Pancreas (tissue), 10 donors: ENCODE results near the gene ACAD11. TPM values are rescaled to one million over a fixed set of nuclear protein-coding genes. Genes with fewer than 3 reads are reported as not detected.
A peak's percentile ranks its signal among the peaks of the same experiment; 100 is the strongest.

Experiments
- ATAC-seq, 4 donors: fragments of 200-7000 bp; cut with Tn5 transposase; one replicate each; pipeline versions ENCODE4 v1.8.0 to v1.9.1; 2020; ENCODE audit warnings: mild to moderate bottlenecking in 4 of 4, moderate library complexity in 4 of 4
- DNase-seq, 6 donors: peaks; one replicate each; pipeline ENCODE4 v3.0.0-alpha.2; 2020
- FAIRE-seq: peaks from 2 replicates; lab custom pipeline; 2012; peaks lifted over from hg19 to GRCh38; lab: Jason Lieb, UNC
- H3K27ac ChIP-seq, 4 donors: fragments of 200-600 bp; sonication (generic); 1 replicate in 3 of 4; 2 replicates in 1 of 4; pipeline versions ENCODE4 v1.5.0 to v1.8.0; 2020
- H3K27me3 ChIP-seq, 4 donors: fragments of 200-600 bp; one replicate each; pipeline ENCODE4 v1.8.0; 2021
- H3K36me3 ChIP-seq, 3 donors: fragments of 200-600 bp; sonication (generic) in 1 of 3; one replicate each; pipeline versions ENCODE4 v1.5.0 to v1.8.0; 2020 to 2021
- H3K4me1 ChIP-seq, 3 donors: fragments of 200-600 bp; one replicate each; pipeline ENCODE4 v1.8.0; 2021
- H3K4me3 ChIP-seq, 4 donors: fragments of 200-600 bp; sonication (generic) in 2 of 4; one replicate each; pipeline versions ENCODE4 v1.5.0 to v1.8.0; 2020 to 2021
- H3K9me3 ChIP-seq, 4 donors: fragments of 200-600 bp; one replicate each; pipeline ENCODE4 v1.8.0; 2021
- WGBS, 2 donors: extraction: QIAGEN DNeasy Blood & Tissue Kit; methylation state at CpG; one replicate each; pipeline ENCODE4 v1.1.7; 2013; 5-methylcytosine and 5-hydroxymethylcytosine counted together
- intact Hi-C, 3 donors: fragments of 100-400 bp; cut with DNase I; formaldehyde crosslinking; loops; one replicate each; pipeline versions ENCODE4 v1.11.1 to v1.14.2; 2022
- polyA plus RNA-seq, 2 donors: library from polyadenylated mRNA; stranded (reverse); fragments of 200-250 nt; gene quantifications; one replicate each; pipeline ENCODE4 v1.2.3, GENCODE V29; 2013
- total RNA-seq, 6 donors: library from RNA; stranded (reverse); fragmentation: NEBNext Ultra II Directional in 4 of 6; extraction: Animal tissue kit (Norgen Biotek cat#: 25700) in 4 of 6; gene quantifications; one replicate each; pipeline versions ENCODE4 v1.2.1 to v1.2.4, GENCODE V29; 2021 to 2023
- TF ChIP-seq, protein P1 (sequence below), 4 donors: fragments of 200-600 bp; sonication (generic) in 3 of 4; IDR thresholded peaks; one replicate each; pipeline versions ENCODE4 v1.5.0 to v1.8.0; 2021; ENCODE audit warnings: antibody characterized with exemption in 4 of 4
- donor health status: healthy with polysubstance abuse.
- donor health status: DM: no; HTN: no; CAD: no; lungs with moderate emphysema.
- donor health status: DM: no; HTN: no; CAD: no.
- donor health status: control.
- donor health status: control.
- donor health status: Bipolar disorder and iron deficiency.
- donor health status: DM: yes; HTN: yes; CAD: no.
- donor health status: DM: no; HTN: no; CAD: no.
- donor health status: DM: no; HTN: no; CAD: no.
- donor health status: DM: yes; HTN: yes; CAD: no.

The ACAD11 gene
- total and polyA plus RNA-seq, 8 donors = 6.6 to 31.7 (median 12.4) TPM

DNA sequence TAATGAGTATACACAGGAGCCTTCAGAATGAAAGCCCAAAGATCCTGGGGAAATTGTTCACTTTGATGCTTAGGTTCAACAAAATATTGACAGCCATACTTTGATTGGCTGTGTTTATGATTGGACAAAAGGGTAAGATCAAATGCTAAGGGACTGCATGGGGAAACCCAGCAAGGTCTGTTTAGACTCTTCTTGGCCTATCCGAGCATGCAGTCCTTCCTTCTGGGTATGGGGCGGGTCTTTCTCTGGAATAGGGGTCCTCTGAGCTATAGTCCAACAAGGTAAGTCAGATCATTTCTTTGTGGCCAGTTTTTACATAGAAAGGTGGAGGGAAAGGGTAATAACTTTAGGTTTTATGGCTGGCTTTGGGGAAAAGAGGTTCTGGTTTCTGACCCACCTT is 115.5 kb downstream of the ACAD11 start:
- intact Hi-C loops = no loop called here

DNA sequence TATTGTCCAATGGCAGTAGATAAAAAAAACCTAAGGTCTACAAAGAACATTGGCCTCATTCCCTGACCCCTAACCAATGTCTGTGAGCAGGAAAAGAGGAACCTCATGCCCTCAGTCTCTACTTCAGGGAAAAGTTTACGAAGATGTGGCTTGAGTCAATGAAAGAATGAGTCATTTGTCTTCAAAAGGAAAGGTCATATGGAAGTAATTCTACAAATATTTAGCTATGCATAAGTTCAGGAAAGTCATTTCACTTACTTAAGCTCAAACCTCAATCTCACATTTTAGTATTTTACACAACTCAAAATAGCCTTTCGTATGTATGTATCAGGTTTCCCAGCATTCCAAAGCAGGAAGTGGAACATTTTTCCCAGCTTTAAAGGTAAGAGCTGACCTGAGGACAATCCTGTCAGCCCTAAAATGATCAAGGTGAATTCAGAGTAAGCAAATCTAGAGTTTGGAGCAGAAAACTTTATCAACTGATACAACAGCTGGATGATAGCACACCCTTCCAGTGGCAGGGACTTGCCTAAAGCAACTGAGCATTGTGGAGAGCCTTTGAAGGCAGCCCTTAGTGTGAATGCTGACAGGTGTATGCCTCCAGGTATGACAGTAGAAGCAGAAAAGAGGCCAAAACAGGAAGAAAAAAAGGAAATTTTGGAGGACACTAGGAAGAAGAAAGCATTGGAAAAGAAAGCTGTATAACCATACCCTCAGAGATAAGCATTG is 116.4 kb downstream of the ACAD11 start:
- ATAC-seq (peak; percentile 58 to 85 (median 71)), DNase-seq (no peak), FAIRE-seq (no peak)
- Histone ChIP-seq H3K4me1 (peaks cover 17 to 23% (median 20%) of the 10 kb centered on the region in 3 donors), H3K9me3 (no peaks in the 10 kb centered on the region), H3K27me3 (no peaks in the 10 kb centered on the region), H3K27ac (peak overlapping the region in 3 of 4 donors; percentile 2 to 81 (median 65)), H3K36me3 (no peaks in the 10 kb centered on the region), H3K4me3 (no peak overlapping the region)
- intact Hi-C loops = no loop called here
- 40 to 53% methylated on average over 2 of the region's 2 CpGs for WGBS, 2 donors
- TF ChIP-seq, protein P1, sequence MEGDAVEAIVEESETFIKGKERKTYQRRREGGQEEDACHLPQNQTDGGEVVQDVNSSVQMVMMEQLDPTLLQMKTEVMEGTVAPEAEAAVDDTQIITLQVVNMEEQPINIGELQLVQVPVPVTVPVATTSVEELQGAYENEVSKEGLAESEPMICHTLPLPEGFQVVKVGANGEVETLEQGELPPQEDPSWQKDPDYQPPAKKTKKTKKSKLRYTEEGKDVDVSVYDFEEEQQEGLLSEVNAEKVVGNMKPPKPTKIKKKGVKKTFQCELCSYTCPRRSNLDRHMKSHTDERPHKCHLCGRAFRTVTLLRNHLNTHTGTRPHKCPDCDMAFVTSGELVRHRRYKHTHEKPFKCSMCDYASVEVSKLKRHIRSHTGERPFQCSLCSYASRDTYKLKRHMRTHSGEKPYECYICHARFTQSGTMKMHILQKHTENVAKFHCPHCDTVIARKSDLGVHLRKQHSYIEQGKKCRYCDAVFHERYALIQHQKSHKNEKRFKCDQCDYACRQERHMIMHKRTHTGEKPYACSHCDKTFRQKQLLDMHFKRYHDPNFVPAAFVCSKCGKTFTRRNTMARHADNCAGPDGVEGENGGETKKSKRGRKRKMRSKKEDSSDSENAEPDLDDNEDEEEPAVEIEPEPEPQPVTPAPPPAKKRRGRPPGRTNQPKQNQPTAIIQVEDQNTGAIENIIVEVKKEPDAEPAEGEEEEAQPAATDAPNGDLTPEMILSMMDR (IDR thresholded peaks at IDR 0.05) = no peak

More for the DNA sequence above, 115.5 kb downstream of the ACAD11 start:
- no peaks in the 10 kb centered on the region for H3K36me3 ChIP-seq
- TF ChIP-seq, protein P1 (IDR thresholded peaks at IDR 0.05) = no peak
- peaks cover 16 to 20% (median 17%) of the 10 kb centered on the region in 3 donors for H3K4me1 ChIP-seq
- no peaks in the 10 kb centered on the region for H3K27me3 ChIP-seq
- FAIRE-seq = no peak
- no peak overlapping the region for H3K27ac ChIP-seq
- ATAC-seq = no peak
- DNase-seq = no peak
- no peak overlapping the region for H3K4me3 ChIP-seq
- H3K9me3 ChIP-seq = no peaks in the 10 kb centered on the region
- 94 to 95% methylated on average over 2 of the region's 2 CpGs for WGBS, 2 donors

DNA sequence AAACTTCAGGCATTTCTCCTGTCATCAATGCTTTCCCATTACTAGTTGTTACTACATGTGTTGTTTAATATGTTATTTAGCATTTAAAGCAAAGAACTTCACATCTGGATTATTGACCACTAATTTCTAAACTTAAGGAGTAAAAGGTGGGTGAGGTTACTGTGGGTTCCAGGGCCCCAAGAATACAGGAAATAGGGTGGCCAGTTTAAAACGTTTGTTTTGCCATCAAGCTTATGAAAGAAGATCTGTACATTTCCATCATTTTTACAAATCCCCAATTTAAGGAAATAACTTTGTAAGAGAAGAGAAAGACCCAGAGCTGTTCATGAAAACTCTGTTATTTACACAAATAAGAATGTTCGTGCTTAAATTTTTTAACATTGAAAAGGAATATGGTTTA is 117.0 kb downstream of the ACAD11 start:
- ATAC-seq (no peak), DNase-seq (no peak), FAIRE-seq (no peak)
- Histone ChIP-seq H3K4me3 (no peak overlapping the region), H3K9me3 (no peaks in the 10 kb centered on the region), H3K4me1 (peaks cover 23 to 25% (median 23%) of the 10 kb centered on the region in 3 donors), H3K27me3 (no peaks in the 10 kb centered on the region), H3K36me3 (no peaks in the 10 kb centered on the region), H3K27ac (peak overlapping the region in 2 of 4 donors; percentile 65 to 81)
- intact Hi-C loops = no loop called here
- TF ChIP-seq, protein P1 (IDR thresholded peaks at IDR 0.05) = no peak
- WGBS, 2 donors = 59 to 62% methylated on average over 2 of the region's 2 CpGs

DNA sequence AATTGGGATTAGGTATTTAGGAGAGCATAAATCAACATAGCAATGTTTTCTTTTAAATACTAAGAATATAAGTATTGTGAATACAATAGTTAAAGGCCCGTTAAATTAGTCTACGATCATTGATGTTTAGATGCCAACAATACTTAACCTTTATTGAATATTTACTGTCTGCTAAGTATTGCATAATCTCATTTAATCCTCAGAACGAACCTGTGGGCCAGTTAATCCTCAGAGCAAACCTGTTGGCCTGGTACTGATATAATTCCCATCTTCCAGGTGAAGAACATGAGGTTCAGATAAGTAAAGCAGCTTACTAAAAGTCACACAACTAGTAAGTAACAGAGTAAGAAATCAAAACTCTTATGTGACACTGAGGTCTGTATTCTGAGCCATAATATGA is 119.9 kb downstream of the ACAD11 start:
- TF ChIP-seq, protein P1 (IDR thresholded peaks at IDR 0.05) = no peak
- WGBS, 2 donors = 37 to 41% methylated on average over 3 of the region's 3 CpGs
- ATAC-seq (no peak), FAIRE-seq (no peak), DNase-seq (no peak)
- Histone ChIP-seq H3K27me3 (no peaks in the 10 kb centered on the region), H3K4me1 (peaks cover 18 to 23% (median 18%) of the 10 kb centered on the region in 3 donors), H3K36me3 (no peaks in the 10 kb centered on the region), H3K27ac (no peak overlapping the region), H3K9me3 (no peaks in the 10 kb centered on the region), H3K4me3 (no peak overlapping the region)
- intact Hi-C loops = loop anchor here in 2 of 3 donors (5.0 to 10.0 kb wide), 2 partner anchors 103 to 105 kb away; no protein-coding TSS in a partner anchor

DNA sequence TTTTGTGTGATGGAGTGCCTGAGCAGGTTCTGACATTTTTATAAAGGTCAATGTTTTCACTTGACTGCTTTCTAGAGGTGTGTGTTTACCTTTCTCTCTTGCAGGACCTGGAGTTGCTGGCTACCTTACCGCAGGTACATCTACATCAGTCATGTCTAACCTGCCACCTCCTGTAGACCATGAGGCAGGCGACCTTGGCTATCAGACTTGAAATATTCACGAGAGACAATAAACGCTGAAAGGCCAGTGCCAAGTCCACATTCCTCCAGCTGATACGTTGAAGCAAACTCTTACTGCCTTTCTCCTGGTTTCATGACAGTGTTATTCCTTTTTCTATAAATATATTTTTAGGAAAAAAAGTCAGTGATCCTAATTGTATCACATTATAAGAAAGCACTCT is 121.5 kb downstream of the ACAD11 start:
- H3K27me3 ChIP-seq = no peaks in the 10 kb centered on the region
- intact Hi-C loops = loop anchor here in 2 of 3 donors (5.0 to 10.0 kb wide), 2 partner anchors 104 to 107 kb away; no protein-coding TSS in a partner anchor
- H3K9me3 ChIP-seq = no peaks in the 10 kb centered on the region
- H3K4me1 ChIP-seq = peaks cover 11 to 15% (median 12%) of the 10 kb centered on the region in 3 donors
- TF ChIP-seq, protein P1 (IDR thresholded peaks at IDR 0.05) = no peak
- no peaks in the 10 kb centered on the region for H3K36me3 ChIP-seq
- FAIRE-seq (no peak), ATAC-seq (peak; percentile 30 to 81 (median 64)), DNase-seq (peak in 3 of 6 donors; percentile 31 to 46 (median 41))
- H3K4me3 ChIP-seq = no peak overlapping the region
- 9 to 13% methylated on average over 5 of the region's 5 CpGs for WGBS, 2 donors
- H3K27ac ChIP-seq = peak overlapping the region in 1 of 4 donors; percentile 8
